GM13976 (cell line): ENCODE data around the gene PSAT1.

Experiments
- DNase-seq: peaks from one replicate; pipeline ENCODE4 v3.0.0; 2012; ENCODE audit warnings: low spot score
- in situ Hi-C: fragments of 300-500 bp; cut with MboI; formaldehyde crosslinking; loops from one replicate; pipeline ENCODE4 v1.12.0; 2022; ENCODE audit warnings: low sequenced_read_pairs, mixed read lengths, inconsistent platforms; ENCODE audit not compliant: unreplicated experiment
- TF ChIP-seq, protein P1 (sequence below): IDR thresholded peaks from 2 replicates; pipeline ENCODE4 v1.5.1; 2012; ENCODE audit warnings: borderline replicate concordance, mild to moderate bottlenecking; ENCODE audit not compliant: insufficient read depth; ENCODE audit errors: extremely low read depth, missing control alignments, control extremely low read depth

Gene PSAT1

DNA sequence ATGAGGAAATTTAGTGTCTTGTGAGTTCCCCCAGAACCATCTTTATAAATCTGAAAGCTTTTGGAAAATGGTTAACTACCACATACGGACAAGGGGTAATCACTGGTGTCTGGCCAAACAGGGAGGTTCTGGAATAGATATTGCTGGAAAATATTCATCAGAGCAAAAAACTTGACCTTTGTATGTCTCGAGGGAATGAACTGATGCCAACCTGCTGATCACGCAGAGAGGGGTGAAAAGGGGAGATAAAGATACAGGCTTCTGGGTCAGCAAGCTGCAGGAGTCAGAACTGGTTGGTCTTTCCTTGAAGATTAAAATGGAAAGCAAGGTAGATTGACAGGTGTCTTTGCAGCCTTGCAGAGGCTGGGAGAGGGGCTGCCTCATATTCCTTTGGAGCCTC lies 35.5 kb downstream of the PSAT1 start:
- in situ Hi-C loops, result no loop called here
- TF ChIP-seq, protein P1, sequence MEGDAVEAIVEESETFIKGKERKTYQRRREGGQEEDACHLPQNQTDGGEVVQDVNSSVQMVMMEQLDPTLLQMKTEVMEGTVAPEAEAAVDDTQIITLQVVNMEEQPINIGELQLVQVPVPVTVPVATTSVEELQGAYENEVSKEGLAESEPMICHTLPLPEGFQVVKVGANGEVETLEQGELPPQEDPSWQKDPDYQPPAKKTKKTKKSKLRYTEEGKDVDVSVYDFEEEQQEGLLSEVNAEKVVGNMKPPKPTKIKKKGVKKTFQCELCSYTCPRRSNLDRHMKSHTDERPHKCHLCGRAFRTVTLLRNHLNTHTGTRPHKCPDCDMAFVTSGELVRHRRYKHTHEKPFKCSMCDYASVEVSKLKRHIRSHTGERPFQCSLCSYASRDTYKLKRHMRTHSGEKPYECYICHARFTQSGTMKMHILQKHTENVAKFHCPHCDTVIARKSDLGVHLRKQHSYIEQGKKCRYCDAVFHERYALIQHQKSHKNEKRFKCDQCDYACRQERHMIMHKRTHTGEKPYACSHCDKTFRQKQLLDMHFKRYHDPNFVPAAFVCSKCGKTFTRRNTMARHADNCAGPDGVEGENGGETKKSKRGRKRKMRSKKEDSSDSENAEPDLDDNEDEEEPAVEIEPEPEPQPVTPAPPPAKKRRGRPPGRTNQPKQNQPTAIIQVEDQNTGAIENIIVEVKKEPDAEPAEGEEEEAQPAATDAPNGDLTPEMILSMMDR, result no peak
- DNase-seq, result no peak

DNA sequence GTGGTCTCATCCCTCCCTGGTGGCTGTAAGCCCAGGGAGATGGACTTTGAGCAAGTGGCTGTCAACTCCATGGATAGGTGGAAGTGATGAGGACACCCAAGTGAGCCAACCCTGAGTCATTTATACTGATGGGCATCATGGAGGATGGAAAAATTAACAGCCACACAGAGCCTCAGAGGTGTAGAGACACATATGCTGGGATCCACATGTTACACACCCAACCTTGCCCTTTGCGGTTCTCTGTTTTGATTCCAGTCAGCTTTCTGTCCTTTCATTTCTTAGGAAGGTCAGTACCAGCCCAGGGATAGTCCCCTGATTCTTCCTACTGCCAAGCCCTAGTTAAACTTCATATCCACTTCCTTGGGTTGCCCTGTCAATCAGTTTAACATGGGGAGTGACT lies 51.9 kb downstream of the PSAT1 start:
- TF ChIP-seq, protein P1, result no peak
- no peak for DNase-seq
- in situ Hi-C loops, result no loop called here

DNA sequence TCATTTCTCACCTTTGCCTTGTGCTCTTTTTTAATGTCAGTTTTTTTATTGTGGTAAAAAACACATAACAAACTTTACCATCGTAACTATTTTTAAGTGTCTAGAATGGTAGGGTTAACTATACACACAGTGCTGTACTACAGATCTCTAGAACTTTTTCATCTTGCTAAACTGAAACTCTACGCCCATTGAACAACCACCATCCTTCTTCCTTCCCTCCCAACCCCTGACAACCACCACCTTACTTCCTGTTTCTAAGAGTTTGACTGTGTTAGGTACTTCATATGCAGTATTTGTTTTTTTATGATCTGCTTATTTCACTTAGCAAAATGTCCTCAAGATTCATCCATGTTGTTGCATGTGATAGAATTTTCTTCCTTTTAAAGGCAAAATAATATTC lies 54.9 kb downstream of the PSAT1 start:
- in situ Hi-C loops, result no loop called here
- no peak for DNase-seq

DNA sequence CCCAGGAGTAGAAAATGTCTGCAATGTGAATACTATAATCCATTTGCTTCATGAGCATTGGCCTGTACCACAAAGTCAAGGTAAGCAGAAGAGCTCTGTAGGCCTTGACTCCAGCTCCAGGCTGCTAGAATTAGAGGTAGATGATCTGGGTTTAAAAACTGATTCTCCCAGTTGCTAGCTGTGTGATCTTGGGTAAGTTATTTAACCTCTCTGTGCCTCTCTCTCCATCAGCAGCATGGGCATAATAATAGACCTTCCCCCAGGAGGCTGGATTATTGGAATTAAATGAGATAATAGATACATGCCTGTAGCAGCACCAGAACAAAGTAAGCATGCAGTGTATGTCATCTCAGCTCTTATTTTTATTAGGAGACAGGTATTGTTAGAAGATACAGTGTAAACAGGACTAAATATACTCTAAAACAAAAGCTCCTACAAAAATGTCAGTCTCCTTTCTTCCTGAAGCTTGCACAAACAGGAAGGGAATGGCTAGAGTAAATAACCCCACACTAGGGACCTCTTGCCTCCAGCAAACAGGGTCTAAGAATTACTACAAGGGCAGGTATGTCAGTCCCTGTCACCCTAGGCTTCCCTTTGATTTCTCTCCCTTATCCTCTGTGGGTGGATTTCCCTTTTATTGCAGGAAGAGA lies 57.5 kb downstream of the PSAT1 start:
- in situ Hi-C loops, result no loop called here
- TF ChIP-seq, protein P1, result no peak
- no peak for DNase-seq

More for the DNA sequence above, 54.9 kb downstream of the PSAT1 start:
- TF ChIP-seq, protein P1, result no peak

DNA sequence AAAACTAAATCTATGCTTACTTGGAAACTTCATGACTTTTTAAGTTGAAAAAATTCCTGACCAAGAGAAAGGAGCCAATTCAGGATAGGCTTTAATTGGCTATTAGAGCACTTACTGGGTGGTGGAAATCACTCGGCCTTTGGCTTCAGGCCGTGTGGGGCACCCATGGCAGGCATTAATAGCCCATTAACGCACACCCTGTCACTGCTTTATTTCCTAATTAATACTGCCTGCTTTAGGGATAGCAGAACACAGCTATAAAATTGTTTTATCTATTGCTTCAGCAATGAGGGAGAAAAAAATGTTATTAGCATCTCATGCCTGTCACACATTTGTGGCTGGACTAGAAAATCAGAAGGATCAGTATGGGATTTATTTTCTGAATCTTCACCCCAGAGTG lies 58.1 kb downstream of the PSAT1 start:
- TF ChIP-seq, protein P1, result no peak
- in situ Hi-C loops, result no loop called here
- no peak for DNase-seq

DNA sequence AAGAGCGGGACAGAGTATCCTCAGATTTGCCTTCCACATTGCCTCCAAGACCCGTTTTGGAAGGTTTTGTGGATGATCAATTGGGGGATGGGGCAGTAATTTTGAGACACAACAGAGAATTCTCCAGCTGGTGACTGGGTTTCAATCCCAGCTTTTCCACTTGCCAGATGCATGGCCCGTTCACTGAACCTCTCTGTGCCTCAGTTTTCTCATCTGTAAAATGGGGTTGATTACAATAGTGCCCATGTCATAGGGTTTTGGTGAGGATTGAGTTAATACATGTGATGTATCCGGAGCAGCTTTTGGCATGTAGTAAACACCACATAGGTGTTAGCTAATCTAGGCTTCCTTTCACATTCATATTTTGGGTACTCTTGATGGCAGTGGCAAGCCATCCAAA lies 59.7 kb downstream of the PSAT1 start:
- TF ChIP-seq, protein P1, result no peak
- in situ Hi-C loops, result no loop called here
- DNase-seq, result no peak
